Astrocyte of the hippocampus (primary cell): ENCODE measurements around the gene SEC61A1.
A peak's percentile ranks its signal among the peaks of the same experiment; 100 is the strongest.

ENCODE experiments used
- DNase-seq: peaks from one replicate; pipeline ENCODE4 v3.0.0; 2011; ENCODE audit warnings: low read depth, low spot score

The SEC61A1 gene

DNA sequence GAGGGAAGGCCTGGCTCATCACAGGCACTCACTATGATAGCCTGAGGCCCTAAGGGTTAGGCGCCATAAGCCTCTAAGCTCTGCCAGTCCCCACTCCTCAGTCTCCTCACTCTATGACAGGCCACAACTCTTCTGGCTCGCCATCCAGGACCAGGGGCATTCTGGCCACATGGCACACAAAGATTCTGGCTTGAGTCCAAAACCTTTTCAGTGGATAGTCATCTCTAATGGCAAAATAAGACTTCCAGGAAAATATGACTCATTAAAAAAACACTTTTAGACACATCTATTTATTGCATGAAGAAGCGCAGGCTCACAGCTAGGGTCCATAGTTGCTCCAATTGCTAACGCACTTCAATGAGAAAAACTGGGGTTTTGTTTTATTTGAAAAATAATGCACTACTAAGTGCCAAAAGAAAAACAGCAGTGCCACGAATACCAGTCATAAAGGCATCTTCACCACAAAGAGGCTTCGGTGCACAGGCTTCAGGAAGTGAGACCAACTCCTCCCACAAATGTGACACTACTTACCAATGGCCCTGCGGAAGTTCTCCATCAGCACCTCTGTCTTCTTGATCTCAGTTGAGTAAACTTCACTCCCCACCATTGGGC is 60.2 kb downstream of the SEC61A1 start:
- DNase-seq, result peak; percentile 87

DNA sequence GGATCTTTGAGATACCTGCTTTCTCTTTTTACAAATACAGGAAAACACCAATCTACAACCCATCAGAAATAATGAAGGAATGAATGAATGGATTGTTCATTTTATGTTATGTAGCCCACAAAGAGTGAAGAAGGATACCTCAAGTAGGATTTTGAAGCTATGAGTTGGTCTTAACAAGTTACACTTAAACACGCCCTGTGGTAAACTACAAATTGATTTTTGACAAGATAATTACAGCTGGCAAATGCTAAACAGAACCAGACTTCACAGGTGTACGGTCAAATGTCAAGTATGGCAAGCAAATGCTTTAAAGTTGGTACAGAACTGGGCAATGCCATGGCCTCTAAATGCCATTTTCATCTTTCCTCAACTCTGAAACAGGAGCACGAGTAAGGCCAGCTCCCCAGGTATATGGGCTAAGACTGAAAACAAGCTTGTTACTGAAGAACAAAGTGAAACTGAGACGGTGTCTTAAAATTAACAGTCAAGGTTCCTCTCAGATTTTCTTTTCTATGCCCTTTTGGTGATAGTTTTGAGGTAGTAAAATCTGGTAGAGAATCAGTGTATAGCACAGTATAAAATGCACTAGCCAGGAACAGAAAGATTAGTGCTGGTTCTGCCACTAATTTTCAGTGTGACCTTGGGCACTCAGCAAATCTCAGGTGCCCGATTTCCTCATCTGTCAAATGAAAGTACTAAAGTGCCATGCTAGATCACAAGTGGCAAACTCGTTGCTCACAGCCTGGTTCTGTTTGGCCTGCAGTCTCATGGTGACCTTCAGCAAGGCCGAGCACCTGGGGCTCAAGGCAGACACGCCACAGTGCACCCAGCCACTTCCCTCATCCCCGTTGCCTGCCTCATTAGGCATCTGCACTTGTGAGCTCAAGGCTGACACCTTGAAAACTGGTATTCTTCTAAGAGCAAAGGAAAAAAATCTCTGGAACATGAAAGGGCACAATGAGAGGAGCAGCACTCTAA is 61.9 kb downstream of the SEC61A1 start:
- no peak for DNase-seq
